Activated CD8-positive, alpha-beta T cell treated with anti-CD3 and anti-CD28 coated beads for 36 hours (primary cell): ENCODE results near the gene C2orf68. TPM values are rescaled to one million over a fixed set of nuclear protein-coding genes. Genes with fewer than 3 reads are reported as not detected.

Experiments used
- ATAC-seq: fragments of 200-7000 bp; cut with Tn5 transposase; one replicate; pipeline ENCODE4 v1.10.0; 2021; ENCODE audit warnings: mild to moderate bottlenecking, moderate library complexity
- CTCF ChIA-PET: fragments of 350-600 bp; sonication (Branson Sonifier 250); formaldehyde crosslinking; loops from one replicate; lab custom pipeline; 2021; ENCODE audit warnings: antibody characterized with exemption; lab: Charles Lee
- POLR2A ChIA-PET: fragments of 350-600 bp; sonication (Branson Sonifier 250); formaldehyde crosslinking; loops from one replicate; lab custom pipeline; 2021; ENCODE audit warnings: antibody characterized with exemption; lab: Charles Lee
- DNase-seq: peaks from one replicate; pipeline ENCODE4 v3.0.0-alpha.2; 2020
- H3K27ac Mint-ChIP-seq: one replicate; pipeline ENCODE4 v1.8.0; 2021; ENCODE audit warnings: mild to moderate bottlenecking, mixed read lengths
- H3K27me3 Mint-ChIP-seq: one replicate; pipeline ENCODE4 v1.8.0; 2021; ENCODE audit warnings: mixed read lengths
- H3K36me3 Mint-ChIP-seq: one replicate; pipeline ENCODE4 v1.8.0; 2021; ENCODE audit warnings: low read depth, mixed read lengths
- H3K4me1 Mint-ChIP-seq: one replicate; pipeline ENCODE4 v1.8.0; 2021; ENCODE audit warnings: low read depth, mixed read lengths
- H3K4me3 Mint-ChIP-seq: one replicate; pipeline ENCODE4 v1.8.0; 2021; ENCODE audit warnings: mild to moderate bottlenecking, moderate library complexity, mixed read lengths
- H3K9me3 Mint-ChIP-seq: one replicate; pipeline ENCODE4 v1.8.0; 2021; ENCODE audit warnings: mixed read lengths
- intact Hi-C: fragments of 100-400 bp; cut with micrococcal nuclease; formaldehyde crosslinking; loops from one replicate; pipeline ENCODE4 v1.10.0; 2022
- total RNA-seq, 2 experiments: library from RNA; stranded (reverse); gene quantifications; one replicate each; pipeline ENCODE4 v1.2.3, GENCODE V29; 2021
- TF ChIP-seq, protein P1 (sequence below): fragments of 200-600 bp; IDR thresholded peaks from one replicate; pipeline ENCODE4 v1.8.0; 2022; ENCODE audit warnings: antibody characterized with exemption, mild to moderate bottlenecking

The C2orf68 gene
- total RNA-seq, 2 experiments from 2014 or later = 25.4 to 29.1 TPM

DNA sequence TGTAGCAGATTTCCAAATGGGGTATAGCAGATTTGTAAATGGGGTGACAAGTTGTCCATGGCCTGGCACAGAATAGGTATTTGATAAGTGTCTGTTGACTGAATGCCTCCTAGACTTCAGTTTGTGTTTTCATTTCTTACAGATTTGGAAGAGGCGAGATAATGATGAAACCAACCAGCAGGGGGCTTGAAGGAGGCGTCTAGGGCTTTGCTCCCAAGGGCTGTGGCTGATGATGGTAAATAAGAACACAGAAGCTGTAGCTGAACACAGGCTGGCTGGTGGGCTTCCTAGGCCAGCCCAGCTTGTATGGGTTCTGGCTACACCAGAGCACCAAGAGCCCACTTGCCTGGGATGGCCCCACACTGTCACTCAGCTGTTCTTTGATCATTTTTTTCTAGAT, 36.8 kb upstream of the C2orf68 start:
- ATAC-seq = peak; percentile 39
- Mint-ChIP-seq H3K27me3 (no peaks in the 10 kb centered on the region), H3K9me3 (no peaks in the 10 kb centered on the region), H3K36me3 (peaks cover 52% of the 10 kb centered on the region), H3K4me3 (no peak overlapping the region), H3K27ac (no peak overlapping the region), H3K4me1 (no peaks in the 10 kb centered on the region)
- intact Hi-C loops = no loop called here
- DNase-seq = peak; percentile 30
- ChIA-PET CTCF (interaction anchor here (1.0 to 6.1 kb wide), 8 partner anchors 11 to 179 kb away, joined by 3 to 51 read pairs (median 4); no protein-coding TSS in a partner anchor), POLR2A (interaction anchor here (0.6 to 1.1 kb wide), 3 partner anchors 11 to 15 kb away, joined by 3 read pairs; no protein-coding TSS in a partner anchor)
- TF ChIP-seq, protein P1, sequence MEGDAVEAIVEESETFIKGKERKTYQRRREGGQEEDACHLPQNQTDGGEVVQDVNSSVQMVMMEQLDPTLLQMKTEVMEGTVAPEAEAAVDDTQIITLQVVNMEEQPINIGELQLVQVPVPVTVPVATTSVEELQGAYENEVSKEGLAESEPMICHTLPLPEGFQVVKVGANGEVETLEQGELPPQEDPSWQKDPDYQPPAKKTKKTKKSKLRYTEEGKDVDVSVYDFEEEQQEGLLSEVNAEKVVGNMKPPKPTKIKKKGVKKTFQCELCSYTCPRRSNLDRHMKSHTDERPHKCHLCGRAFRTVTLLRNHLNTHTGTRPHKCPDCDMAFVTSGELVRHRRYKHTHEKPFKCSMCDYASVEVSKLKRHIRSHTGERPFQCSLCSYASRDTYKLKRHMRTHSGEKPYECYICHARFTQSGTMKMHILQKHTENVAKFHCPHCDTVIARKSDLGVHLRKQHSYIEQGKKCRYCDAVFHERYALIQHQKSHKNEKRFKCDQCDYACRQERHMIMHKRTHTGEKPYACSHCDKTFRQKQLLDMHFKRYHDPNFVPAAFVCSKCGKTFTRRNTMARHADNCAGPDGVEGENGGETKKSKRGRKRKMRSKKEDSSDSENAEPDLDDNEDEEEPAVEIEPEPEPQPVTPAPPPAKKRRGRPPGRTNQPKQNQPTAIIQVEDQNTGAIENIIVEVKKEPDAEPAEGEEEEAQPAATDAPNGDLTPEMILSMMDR = peak; percentile 26

DNA sequence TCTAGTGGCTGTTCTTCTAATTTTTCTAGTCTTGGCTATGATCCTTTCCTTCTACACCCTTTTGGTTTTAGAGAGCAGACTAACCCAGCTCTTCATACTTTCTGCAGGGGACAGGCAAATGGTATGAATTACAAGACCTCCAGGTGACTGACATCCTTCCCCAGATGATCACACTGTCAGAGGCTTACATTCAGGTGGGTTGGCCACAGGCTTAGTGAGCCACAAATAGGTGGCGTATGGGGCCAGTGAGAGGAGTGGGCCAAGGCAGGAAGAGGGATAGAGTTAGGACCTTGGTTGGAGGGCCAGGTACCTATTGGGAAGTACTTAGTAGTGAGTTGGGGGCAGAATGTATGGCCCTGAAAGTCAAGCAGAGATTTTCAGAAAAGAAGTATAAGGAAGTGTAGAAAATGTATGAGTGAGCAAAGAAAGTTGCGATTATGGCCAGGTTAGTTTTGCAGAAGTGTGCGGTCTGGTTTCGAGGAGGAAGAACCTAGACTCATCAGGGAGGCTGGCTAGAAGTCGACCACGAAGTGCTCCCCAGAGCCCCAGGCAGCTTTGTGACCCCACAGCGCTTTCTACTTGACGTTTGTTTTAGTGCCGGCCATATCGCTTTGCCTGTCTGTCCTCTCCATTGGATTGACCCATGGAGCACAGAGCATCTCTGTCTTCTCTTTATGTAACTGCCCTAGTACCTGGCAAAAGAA, 36.1 kb upstream of the C2orf68 start:
- H3K36me3 Mint-ChIP-seq = peaks cover 53% of the 10 kb centered on the region
- H3K4me3 Mint-ChIP-seq = no peak overlapping the region
- ATAC-seq = no peak
- DNase-seq = no peak
- CTCF ChIA-PET = interaction anchor here (1.0 to 6.1 kb wide), 6 partner anchors 11 to 179 kb away, joined by 3 to 51 read pairs (median 5); no protein-coding TSS in a partner anchor
- no peaks in the 10 kb centered on the region for H3K27me3 Mint-ChIP-seq
- TF ChIP-seq, protein P1 = no peak
- H3K27ac Mint-ChIP-seq = no peak overlapping the region
- H3K9me3 Mint-ChIP-seq = no peaks in the 10 kb centered on the region
- peaks cover under 1% of the 10 kb centered on the region for H3K4me1 Mint-ChIP-seq
- POLR2A ChIA-PET = interaction anchor here (0.6 to 1.1 kb wide), 3 partner anchors 11 to 102 kb away, joined by 3 read pairs; no protein-coding TSS in a partner anchor
- intact Hi-C loops = no loop called here

DNA sequence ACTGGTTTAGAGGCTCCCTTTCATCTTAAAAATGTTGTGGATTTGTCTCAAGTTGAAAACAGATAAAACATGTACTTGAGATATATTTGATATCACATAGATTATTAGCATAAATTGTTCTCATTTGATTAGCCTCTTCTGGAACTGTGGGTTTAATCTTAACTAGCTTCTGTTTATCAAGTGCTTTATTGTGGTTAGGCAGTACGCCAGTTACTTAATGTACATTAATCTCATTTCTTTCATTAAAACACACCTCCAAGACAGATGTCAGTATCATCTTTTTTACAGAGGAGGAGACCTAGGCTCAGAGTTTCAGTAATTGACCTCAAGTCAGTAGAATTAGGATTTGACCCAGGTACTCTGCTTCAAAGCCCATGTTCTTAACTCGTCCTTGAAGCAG, 34.3 kb upstream of the C2orf68 start:
- ATAC-seq (no peak), DNase-seq (no peak)
- Mint-ChIP-seq H3K4me1 (peaks cover 12% of the 10 kb centered on the region), H3K4me3 (no peak overlapping the region), H3K27ac (no peak overlapping the region), H3K9me3 (no peaks in the 10 kb centered on the region), H3K36me3 (peaks cover 59% of the 10 kb centered on the region), H3K27me3 (no peaks in the 10 kb centered on the region)
- intact Hi-C loops = no loop called here
- ChIA-PET CTCF (interaction anchor here (1.0 to 2.0 kb wide), 3 partner anchors 9 to 83 kb away, joined by 3 to 12 read pairs (median 3); no protein-coding TSS in a partner anchor), POLR2A (interaction anchor here (0.6 to 1.9 kb wide), 5 partner anchors 10 to 158 kb away, joined by 3 to 8 read pairs (median 4); partner anchors contain the start of gene USP39)
- TF ChIP-seq, protein P1 = no peak

DNA sequence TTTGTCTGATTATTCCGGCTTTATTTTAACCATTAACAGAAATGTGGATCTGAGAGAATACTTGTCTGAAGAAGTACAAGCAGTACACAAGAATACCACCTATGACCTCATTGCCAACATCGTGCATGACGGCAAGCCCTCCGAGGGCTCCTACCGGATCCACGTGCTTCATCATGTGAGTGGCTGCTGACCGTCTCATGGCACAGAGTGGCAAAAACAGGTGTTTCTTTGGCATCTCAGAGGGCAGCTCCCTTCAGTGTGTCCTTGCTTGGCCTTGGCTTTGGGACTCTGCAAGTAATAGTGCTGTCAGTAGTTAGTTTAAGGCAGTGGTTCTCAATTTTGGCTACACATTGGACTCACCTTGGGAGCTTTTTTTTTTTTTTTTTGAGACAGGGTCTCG, 33.0 kb upstream of the C2orf68 start:
- H3K36me3 Mint-ChIP-seq = peaks cover 65% of the 10 kb centered on the region
- no peak overlapping the region for H3K4me3 Mint-ChIP-seq
- ChIA-PET CTCF (interaction anchor here (0.6 to 2.0 kb wide), 3 partner anchors 8 to 488 kb away, joined by 3 to 12 read pairs (median 3); no protein-coding TSS in a partner anchor), POLR2A (interaction anchor here (1.9 kb wide), 1 partner anchor 23 kb away, joined by 8 read pairs; no protein-coding TSS in a partner anchor)
- H3K4me1 Mint-ChIP-seq = peaks cover 12% of the 10 kb centered on the region
- no peak for ATAC-seq
- intact Hi-C loops = no loop called here
- no peak for DNase-seq
- no peaks in the 10 kb centered on the region for H3K27me3 Mint-ChIP-seq
- TF ChIP-seq, protein P1 = no peak
- no peak overlapping the region for H3K27ac Mint-ChIP-seq
- no peaks in the 10 kb centered on the region for H3K9me3 Mint-ChIP-seq

DNA sequence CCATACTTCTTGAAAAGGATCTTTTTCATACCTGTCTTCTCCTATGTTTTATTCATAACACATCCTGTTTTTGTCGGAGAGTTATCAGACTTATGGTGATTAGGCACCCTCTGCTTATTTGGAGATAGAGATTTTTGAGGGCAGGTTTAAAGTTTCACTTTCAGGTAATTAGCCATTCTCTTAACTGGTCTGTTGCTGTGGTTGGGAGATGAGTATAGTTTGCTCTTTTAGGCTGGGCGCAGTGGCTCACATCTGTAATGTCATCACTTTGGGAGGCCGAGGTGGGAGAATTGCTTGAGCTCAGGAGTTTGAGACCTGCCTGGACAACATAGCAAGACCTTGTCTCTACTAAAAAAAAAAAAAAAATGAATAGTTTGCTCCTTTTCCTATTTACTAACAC, 30.9 kb upstream of the C2orf68 start:
- CTCF ChIA-PET = no interaction called here
- intact Hi-C loops = no loop called here
- Mint-ChIP-seq H3K36me3 (peaks cover 59% of the 10 kb centered on the region), H3K9me3 (no peaks in the 10 kb centered on the region), H3K4me1 (peaks cover 12% of the 10 kb centered on the region), H3K27me3 (no peaks in the 10 kb centered on the region), H3K4me3 (no peak overlapping the region), H3K27ac (peak overlapping the region; percentile 70)
- DNase-seq (peak; percentile 27), ATAC-seq (peak; percentile 72)
- POLR2A ChIA-PET = no interaction called here
- TF ChIP-seq, protein P1 = no peak
